Hepatocyte (in vitro differentiated cells): ENCODE measurements around the gene DNASE2. TPM values are rescaled to one million over a fixed set of nuclear protein-coding genes. Genes with fewer than 3 reads are reported as not detected.

Experiments used
- DNase-seq: peaks from one replicate; pipeline ENCODE4 v3.0.0-alpha.2; 2016; ENCODE audit warnings: low spot score
- H2AFZ ChIP-seq: fragments of 200-600 bp; sonication (generic); 2 replicates; pipeline ENCODE4 v1.6.0; 2016; ENCODE audit warnings: antibody characterized with exemption, mild to moderate bottlenecking
- H3K27ac ChIP-seq: fragments of 200-600 bp; sonication (generic); 2 replicates; pipeline ENCODE4 v1.5.1; 2016; ENCODE audit warnings: mild to moderate bottlenecking
- H3K27me3 ChIP-seq: fragments of 200-600 bp; sonication (generic); 2 replicates; pipeline ENCODE4 v1.6.1; 2016
- H3K36me3 ChIP-seq: fragments of 200-600 bp; sonication (generic); replicated peaks from 2 replicates; pipeline ENCODE4 v1.5.1; 2016; ENCODE audit warnings: low read depth; ENCODE audit not compliant: insufficient read depth
- H3K4me1 ChIP-seq: fragments of 200-600 bp; sonication (generic); 2 replicates; pipeline ENCODE4 v1.5.1; 2016; ENCODE audit warnings: mild to moderate bottlenecking, moderate library complexity; ENCODE audit not compliant: insufficient read depth
- H3K4me2 ChIP-seq: fragments of 200-600 bp; sonication (generic); 2 replicates; pipeline ENCODE4 v1.6.0; 2016
- H3K4me3 ChIP-seq: fragments of 200-600 bp; sonication (generic); 2 replicates; pipeline ENCODE4 v1.5.1; 2016; ENCODE audit warnings: mild to moderate bottlenecking
- H3K79me2 ChIP-seq: fragments of 200-600 bp; sonication (generic); 2 replicates; pipeline ENCODE4 v1.6.0; 2017; ENCODE audit warnings: mild to moderate bottlenecking
- H3K9me2 ChIP-seq: fragments of 200-600 bp; sonication (generic); replicated peaks from 2 replicates; pipeline ENCODE4 v1.6.0; 2017; ENCODE audit warnings: mild to moderate bottlenecking; ENCODE audit not compliant: insufficient read depth
- H3K9me3 ChIP-seq: fragments of 200-600 bp; sonication (generic); 2 replicates; pipeline ENCODE4 v1.5.1; 2016; ENCODE audit warnings: low read depth, mild to moderate bottlenecking
- H4K20me1 ChIP-seq: fragments of 200-600 bp; sonication (generic); 2 replicates; pipeline ENCODE4 v1.6.0; 2016; ENCODE audit warnings: mild to moderate bottlenecking; ENCODE audit not compliant: insufficient read depth, poor library complexity, severe bottlenecking
- EZH2 ChIP-seq: fragments of 200-600 bp; sonication (generic); IDR thresholded peaks from 2 replicates; pipeline ENCODE4 v1.6.1; 2016; ENCODE audit warnings: antibody characterized with exemption, mild to moderate bottlenecking, borderline replicate concordance
- EZH2phosphoT487 ChIP-seq: fragments of 200-600 bp; sonication (generic); IDR thresholded peaks from one replicate; pipeline ENCODE4 v1.6.1; 2018; ENCODE audit warnings: antibody characterized with exemption, mild to moderate bottlenecking, low read depth, moderate library complexity; ENCODE audit not compliant: unreplicated experiment, severe bottlenecking
- WGBS: methylation state at CpG from one replicate; pipeline ENCODE4 v1.1.6; 2016; ENCODE audit warnings: low lambda C conversion rate; ENCODE audit errors: missing lambda C conversion rate; 5-methylcytosine and 5-hydroxymethylcytosine counted together
- polyA plus RNA-seq: library from polyadenylated mRNA; unstranded; fragments of >200 nt; fragmentation: Nextera tagmentation; extraction: Ambion mirVana; gene quantifications from 2 replicates; pipeline ENCODE4 v1.2.1, GENCODE V29; 2016
- total RNA-seq: library from RNA; depleted of rRNA; stranded (reverse); fragments of >200 nt; gene quantifications from 2 replicates; pipeline ENCODE4 v1.2.3, GENCODE V29; 2014
- TF ChIP-seq, protein P1 (sequence below): fragments of 200-600 bp; sonication (generic); IDR thresholded peaks from 2 replicates; pipeline ENCODE4 v1.5.1; 2016; ENCODE audit warnings: antibody characterized with exemption, mild to moderate bottlenecking; ENCODE audit not compliant: poor library complexity

Gene DNASE2
- total and polyA plus RNA-seq, 2 experiments from 2014 or later, result 25.7 to 41.3 TPM

DNA sequence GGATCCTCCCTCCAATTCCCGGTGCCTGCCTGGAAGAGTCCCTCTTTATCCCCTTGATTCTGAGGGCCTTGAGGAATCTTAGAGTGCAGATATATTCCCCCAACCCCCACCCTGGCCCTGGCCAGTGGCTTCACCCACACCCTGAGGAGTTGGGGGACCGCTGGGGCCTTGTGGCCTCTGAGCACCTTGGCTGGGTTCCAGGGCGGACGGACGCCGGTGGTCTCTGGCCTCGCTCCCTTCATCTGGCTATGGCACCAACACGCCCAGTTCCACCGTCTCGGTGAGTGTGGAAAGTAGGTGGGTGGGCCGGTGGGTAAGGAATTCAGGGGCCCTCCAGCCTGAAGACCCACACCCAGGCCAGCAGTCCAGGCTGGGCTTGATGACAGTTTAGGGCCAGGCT is 37.9 kb downstream of the DNASE2 start:
- H3K27me3 ChIP-seq, result peaks cover 38% of the 10 kb centered on the region
- H3K27ac ChIP-seq, result no peak overlapping the region
- no peaks in the 10 kb centered on the region for H4K20me1 ChIP-seq
- no peak for DNase-seq
- H2AFZ ChIP-seq, result no peak overlapping the region
- no peak overlapping the region for H3K4me3 ChIP-seq
- 89% methylated on average over 11 of the region's 11 CpGs for WGBS
- TF ChIP-seq EZH2, result no peak
- TF ChIP-seq, protein P1, sequence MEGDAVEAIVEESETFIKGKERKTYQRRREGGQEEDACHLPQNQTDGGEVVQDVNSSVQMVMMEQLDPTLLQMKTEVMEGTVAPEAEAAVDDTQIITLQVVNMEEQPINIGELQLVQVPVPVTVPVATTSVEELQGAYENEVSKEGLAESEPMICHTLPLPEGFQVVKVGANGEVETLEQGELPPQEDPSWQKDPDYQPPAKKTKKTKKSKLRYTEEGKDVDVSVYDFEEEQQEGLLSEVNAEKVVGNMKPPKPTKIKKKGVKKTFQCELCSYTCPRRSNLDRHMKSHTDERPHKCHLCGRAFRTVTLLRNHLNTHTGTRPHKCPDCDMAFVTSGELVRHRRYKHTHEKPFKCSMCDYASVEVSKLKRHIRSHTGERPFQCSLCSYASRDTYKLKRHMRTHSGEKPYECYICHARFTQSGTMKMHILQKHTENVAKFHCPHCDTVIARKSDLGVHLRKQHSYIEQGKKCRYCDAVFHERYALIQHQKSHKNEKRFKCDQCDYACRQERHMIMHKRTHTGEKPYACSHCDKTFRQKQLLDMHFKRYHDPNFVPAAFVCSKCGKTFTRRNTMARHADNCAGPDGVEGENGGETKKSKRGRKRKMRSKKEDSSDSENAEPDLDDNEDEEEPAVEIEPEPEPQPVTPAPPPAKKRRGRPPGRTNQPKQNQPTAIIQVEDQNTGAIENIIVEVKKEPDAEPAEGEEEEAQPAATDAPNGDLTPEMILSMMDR, result no peak
- no peak for TF ChIP-seq EZH2phosphoT487
- no peak overlapping the region for H3K4me2 ChIP-seq
- H3K9me2 ChIP-seq, result no peaks in the 10 kb centered on the region
- no peaks in the 10 kb centered on the region for H3K36me3 ChIP-seq
- H3K4me1 ChIP-seq, result no peaks in the 10 kb centered on the region
- H3K79me2 ChIP-seq, result no peaks in the 10 kb centered on the region
- H3K9me3 ChIP-seq, result no peaks in the 10 kb centered on the region

DNA sequence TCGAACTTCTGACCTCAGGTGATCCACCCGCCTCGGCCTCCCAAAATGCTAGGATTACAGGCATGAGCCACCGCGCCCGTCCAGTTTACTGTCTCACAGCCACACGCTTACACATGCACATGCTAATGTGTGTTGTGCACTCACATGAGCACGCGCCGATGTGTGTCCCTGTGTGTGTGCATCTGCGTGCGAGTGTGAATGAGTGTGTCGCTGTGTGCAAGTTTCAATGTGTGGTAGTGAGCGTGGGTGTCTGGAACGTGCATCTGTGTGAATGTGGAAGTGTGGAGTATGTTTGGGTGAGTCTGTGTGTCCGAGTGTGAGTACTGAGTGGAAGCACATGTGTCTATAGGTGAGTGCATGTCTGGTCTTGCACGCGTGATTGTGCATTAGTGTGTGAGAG is 38.7 kb downstream of the DNASE2 start:
- H3K79me2 ChIP-seq, result no peaks in the 10 kb centered on the region
- no peak for DNase-seq
- H2AFZ ChIP-seq, result no peak overlapping the region
- H3K4me1 ChIP-seq, result no peaks in the 10 kb centered on the region
- H4K20me1 ChIP-seq, result no peaks in the 10 kb centered on the region
- TF ChIP-seq, protein P1, result no peak
- TF ChIP-seq EZH2, result no peak
- no peak for TF ChIP-seq EZH2phosphoT487
- no peaks in the 10 kb centered on the region for H3K36me3 ChIP-seq
- H3K9me2 ChIP-seq, result no peaks in the 10 kb centered on the region
- peaks cover 43% of the 10 kb centered on the region for H3K27me3 ChIP-seq
- H3K4me3 ChIP-seq, result no peak overlapping the region
- WGBS, result 96% methylated on average over 18 of the region's 18 CpGs
- no peak overlapping the region for H3K27ac ChIP-seq
- no peak overlapping the region for H3K4me2 ChIP-seq
- H3K9me3 ChIP-seq, result no peaks in the 10 kb centered on the region

DNA sequence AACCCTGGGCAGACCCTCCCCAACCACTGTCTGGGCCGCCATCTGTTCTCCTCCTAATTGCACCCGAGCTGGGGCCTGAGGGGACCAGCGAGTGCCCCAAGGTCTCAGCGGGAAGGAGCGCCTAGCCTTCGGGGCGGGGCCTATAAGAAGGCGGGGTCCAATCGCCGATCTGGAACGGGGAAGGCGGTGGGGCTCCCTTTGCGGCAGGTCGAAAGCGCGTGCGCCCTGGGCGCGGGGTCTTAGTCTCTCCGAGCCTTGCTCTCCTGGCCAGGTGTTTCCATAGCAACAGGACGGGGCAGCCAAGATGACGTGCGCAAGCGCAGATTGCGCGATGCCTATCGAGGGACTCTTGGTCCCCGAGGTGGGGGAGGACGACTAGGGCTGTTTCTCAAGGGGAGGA is 40.2 kb downstream of the DNASE2 start:
- H3K9me3 ChIP-seq, result no peaks in the 10 kb centered on the region
- H3K4me2 ChIP-seq, result peak overlapping the region; percentile 77
- no peak overlapping the region for H3K27ac ChIP-seq
- no peaks in the 10 kb centered on the region for H3K9me2 ChIP-seq
- DNase-seq, result peak; percentile 77
- H3K4me1 ChIP-seq, result no peaks in the 10 kb centered on the region
- H3K27me3 ChIP-seq, result peaks cover 57% of the 10 kb centered on the region
- 1% methylated on average over 29 of the region's 29 CpGs for WGBS
- no peak overlapping the region for H2AFZ ChIP-seq
- H3K4me3 ChIP-seq, result no peak overlapping the region
- no peaks in the 10 kb centered on the region for H3K36me3 ChIP-seq
- H3K79me2 ChIP-seq, result no peaks in the 10 kb centered on the region
- TF ChIP-seq EZH2 (no peak), EZH2phosphoT487 (no peak)
- TF ChIP-seq, protein P1, result no peak
- H4K20me1 ChIP-seq, result no peaks in the 10 kb centered on the region
